Measurements from ENCODE around the gene PRDM10. TPM values are rescaled to one million over a fixed set of nuclear protein-coding genes. Genes with fewer than 3 reads are reported as not detected.
"Not testable (repeated sequence)": the region's sequence is repeated elsewhere in the genome, so short reads cannot be mapped to it uniquely, and the experiment has no call there.

The PRDM10 gene
- total RNA-seq, 2 donors from 2014 or later, result 3.8 to 6.1 TPM

GRCh38 chr11:129880311-129880710 lies 122.3 kb downstream of the PRDM10 start:
- DNase-seq, result no peak
- intact Hi-C loops (cut with DNase I), result no loop called here
- ATAC-seq, result no peak

- intact Hi-C loops (cut with DNase I), result no loop called here
- ATAC-seq (peak in 1 of 2 donors; percentile 30), DNase-seq (no peak)
Measured at GRCh38 chr11:129871914-129872313, 130.7 kb downstream of the PRDM10 start.

GRCh38 chr11:129868626-129869025 lies 134.0 kb downstream of the PRDM10 start:
- intact Hi-C loops (cut with DNase I); DNase-seq; ATAC-seq: not testable (repeated sequence)

- no peak for DNase-seq
- intact Hi-C loops (cut with DNase I), result no loop called here
- no peak for ATAC-seq
Measured at GRCh38 chr11:129866311-129866710, 136.3 kb downstream of the PRDM10 start.

GRCh38 chr11:129865701-129866100 lies 136.9 kb downstream of the PRDM10 start:
- DNase-seq (no peak), ATAC-seq (no peak)
- intact Hi-C loops (cut with DNase I), result no loop called here

GRCh38 chr11:129864811-129865210 lies 137.8 kb downstream of the PRDM10 start:
- DNase-seq (no peak), ATAC-seq (no peak)
- intact Hi-C loops (cut with DNase I), result no loop called here

GRCh38 chr11:129861702-129862522 lies 140.7 kb downstream of the PRDM10 start:
- ATAC-seq (peak; percentile 83 to 96), DNase-seq (peak; percentile 54)
- intact Hi-C loops (cut with DNase I), result no loop called here

GRCh38 chr11:129856036-129856435 lies 146.6 kb downstream of the PRDM10 start:
- no peak for ATAC-seq
- intact Hi-C loops (cut with DNase I), result no loop called here
- no peak for DNase-seq

GRCh38 chr11:129855086-129855485 lies 147.5 kb downstream of the PRDM10 start:
- DNase-seq, result no peak
- ATAC-seq, result no peak
- intact Hi-C loops (cut with DNase I), result no loop called here

- DNase-seq (no peak), ATAC-seq (peak in 1 of 2 donors; percentile 54)
- intact Hi-C loops (cut with DNase I), result no loop called here
Measured at GRCh38 chr11:129854232-129854805, 148.3 kb downstream of the PRDM10 start.

GRCh38 chr11:129853518-129854231 lies 149.0 kb downstream of the PRDM10 start:
- ATAC-seq, result peak; percentile 56 to 63
- DNase-seq, result peak; percentile 42
- intact Hi-C loops (cut with DNase I), result no loop called here

GRCh38 chr11:129852125-129852740 lies 150.4 kb downstream of the PRDM10 start:
- intact Hi-C loops (cut with DNase I), result no loop called here
- ATAC-seq, result no peak
- no peak for DNase-seq

Other genes with a start within 250 kb of the PRDM10 start
- not detected for gene TMEM45B, start 187.0 kb downstream of the PRDM10 start, total RNA-seq
- gene NFRKB, start 107.3 kb downstream of the PRDM10 start, total RNA-seq, result 10 to 100 TPM in 1 of 2 donors, 1 to 10 TPM in 1; 9.9 to 10.2 TPM
- 100 to 1,000 TPM; 298 to 322 TPM for gene APLP2, start 67.1 kb upstream of the PRDM10 start, total RNA-seq
- 1 to 10 TPM; 1.5 to 2.9 TPM for gene ST14, start 156.9 kb upstream of the PRDM10 start, total RNA-seq